Measurements from ENCODE around the gene YBEY. TPM values are rescaled to one million over a fixed set of nuclear protein-coding genes. Genes with fewer than 3 reads are reported as not detected.

Gene YBEY
- total RNA-seq, 1 donor from 2014 or later, result 11.3 TPM

DNA sequence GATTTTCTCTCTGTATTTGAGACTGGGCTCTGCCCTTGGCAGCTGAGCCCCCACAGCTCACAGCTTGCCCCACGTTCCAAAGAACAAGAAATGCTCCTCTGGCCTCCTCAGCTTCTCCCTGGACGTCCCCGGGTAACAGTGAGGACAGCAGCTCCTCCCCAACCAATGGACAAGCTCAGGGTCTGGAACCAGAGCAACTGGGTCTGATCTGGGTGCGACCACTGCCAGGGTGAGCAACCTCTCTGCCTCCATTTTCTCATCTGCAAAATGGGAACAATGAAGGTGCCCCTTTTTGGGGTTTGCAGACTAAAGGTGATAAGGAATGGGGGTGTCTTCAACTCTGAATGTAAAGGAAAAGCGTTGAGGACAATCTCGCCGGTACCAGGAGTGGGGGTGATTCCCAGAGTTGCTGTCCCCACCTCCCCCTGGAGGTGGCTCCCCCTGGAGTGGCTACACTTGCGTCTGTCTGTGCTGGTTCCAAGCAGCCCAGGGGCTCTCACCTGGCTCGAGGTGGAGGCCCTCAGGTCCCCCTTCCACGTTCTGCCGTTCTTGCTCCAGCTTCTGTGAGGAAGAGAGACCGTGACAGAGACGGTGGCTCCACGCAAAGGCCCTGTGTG, 30.7 kb downstream of the YBEY start:
- DNase-seq (ENCODE audit: extremely low spot score in 2 of 2), result no peak
- Histone ChIP-seq H3K27me3 (no peaks in the 10 kb centered on the region), H3K27ac (no peak overlapping the region), H3K36me3 (no peaks in the 10 kb centered on the region), H3K4me1 (peaks cover 2% of the 10 kb centered on the region), H3K9me3 (no peaks in the 10 kb centered on the region), H3K4me3 (no peak overlapping the region)
- TF ChIP-seq POLR2AphosphoS5 (IDR thresholded peaks at IDR 0.05; ENCODE audit: insufficient read depth in 1 of 2, low read depth in 1 of 2), result no peak
- intact Hi-C loops (cut with DNase I), result no loop called here

DNA sequence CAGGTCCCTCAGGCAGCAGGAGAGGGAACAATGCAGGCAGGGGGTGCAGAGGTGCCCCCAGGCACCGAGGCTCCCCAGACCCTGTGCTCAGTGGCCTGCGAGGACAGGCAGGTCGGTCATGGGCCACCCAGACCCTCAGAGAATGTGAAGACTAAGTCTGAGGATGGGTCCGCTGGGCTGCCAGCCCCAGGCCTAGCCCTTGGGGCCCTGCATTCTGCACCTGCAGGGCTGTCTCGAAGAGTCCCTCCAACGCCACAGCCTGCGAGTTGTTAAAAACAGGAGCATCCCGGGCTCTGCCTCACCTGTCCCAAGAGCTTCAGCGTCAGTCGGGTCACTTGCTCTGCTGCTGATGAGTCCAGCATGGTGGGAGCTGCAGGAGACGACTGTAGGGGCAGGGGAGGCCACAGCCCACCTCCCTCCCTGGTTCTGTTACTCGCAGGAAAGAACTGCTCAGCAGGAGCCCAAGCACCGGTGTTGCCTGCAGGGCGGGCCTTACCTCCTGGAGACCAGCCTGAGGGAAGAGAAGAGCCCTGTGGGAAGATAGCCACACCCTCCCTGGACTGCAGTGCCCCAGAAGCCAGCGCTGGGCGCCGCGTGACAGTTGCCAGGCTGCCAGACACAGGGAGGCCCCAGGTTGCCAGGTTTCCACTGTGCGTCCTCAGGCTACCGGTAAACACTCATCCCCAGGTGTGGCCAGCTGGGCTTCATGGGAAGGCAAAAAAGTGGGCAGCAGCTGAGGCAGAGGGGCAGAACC, 31.7 kb downstream of the YBEY start:
- Histone ChIP-seq H3K27ac (no peak overlapping the region), H3K4me1 (peaks cover 13% of the 10 kb centered on the region), H3K9me3 (no peaks in the 10 kb centered on the region), H3K27me3 (no peaks in the 10 kb centered on the region), H3K36me3 (no peaks in the 10 kb centered on the region), H3K4me3 (no peak overlapping the region)
- TF ChIP-seq, protein P1, sequence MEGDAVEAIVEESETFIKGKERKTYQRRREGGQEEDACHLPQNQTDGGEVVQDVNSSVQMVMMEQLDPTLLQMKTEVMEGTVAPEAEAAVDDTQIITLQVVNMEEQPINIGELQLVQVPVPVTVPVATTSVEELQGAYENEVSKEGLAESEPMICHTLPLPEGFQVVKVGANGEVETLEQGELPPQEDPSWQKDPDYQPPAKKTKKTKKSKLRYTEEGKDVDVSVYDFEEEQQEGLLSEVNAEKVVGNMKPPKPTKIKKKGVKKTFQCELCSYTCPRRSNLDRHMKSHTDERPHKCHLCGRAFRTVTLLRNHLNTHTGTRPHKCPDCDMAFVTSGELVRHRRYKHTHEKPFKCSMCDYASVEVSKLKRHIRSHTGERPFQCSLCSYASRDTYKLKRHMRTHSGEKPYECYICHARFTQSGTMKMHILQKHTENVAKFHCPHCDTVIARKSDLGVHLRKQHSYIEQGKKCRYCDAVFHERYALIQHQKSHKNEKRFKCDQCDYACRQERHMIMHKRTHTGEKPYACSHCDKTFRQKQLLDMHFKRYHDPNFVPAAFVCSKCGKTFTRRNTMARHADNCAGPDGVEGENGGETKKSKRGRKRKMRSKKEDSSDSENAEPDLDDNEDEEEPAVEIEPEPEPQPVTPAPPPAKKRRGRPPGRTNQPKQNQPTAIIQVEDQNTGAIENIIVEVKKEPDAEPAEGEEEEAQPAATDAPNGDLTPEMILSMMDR (IDR thresholded peaks at IDR 0.05), result no peak
- intact Hi-C loops (cut with DNase I), result no loop called here
- no peak for DNase-seq (ENCODE audit: extremely low spot score in 2 of 2)

DNA sequence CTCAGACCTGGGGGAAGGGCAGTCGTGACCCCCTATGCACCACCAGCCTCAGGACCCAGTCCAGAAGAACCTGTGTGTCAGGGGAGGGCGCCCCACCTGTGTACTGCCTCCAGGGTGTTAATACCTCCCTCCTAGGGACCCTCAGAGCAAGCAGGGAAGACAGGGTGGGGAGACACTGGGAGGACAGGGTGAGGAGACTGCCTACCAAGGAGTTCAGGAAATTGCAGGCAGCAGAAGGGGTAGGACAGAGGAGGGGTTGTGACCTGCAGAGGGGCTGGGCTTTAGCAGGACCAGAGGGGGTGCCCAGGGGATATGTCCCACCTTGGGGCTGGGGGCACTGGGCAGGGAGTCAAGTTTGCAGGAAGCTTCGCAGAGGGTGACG, 32.3 kb downstream of the YBEY start:
- Histone ChIP-seq H3K27me3 (no peaks in the 10 kb centered on the region), H3K4me1 (peaks cover 18% of the 10 kb centered on the region), H3K9me3 (no peaks in the 10 kb centered on the region), H3K36me3 (no peaks in the 10 kb centered on the region), H3K27ac (no peak overlapping the region), H3K4me3 (no peak overlapping the region)
- DNase-seq (ENCODE audit: extremely low spot score in 2 of 2), result no peak
- TF ChIP-seq, protein P1 (IDR thresholded peaks at IDR 0.05), result no peak
- TF ChIP-seq POLR2AphosphoS5 (IDR thresholded peaks at IDR 0.05; ENCODE audit: insufficient read depth in 1 of 2, low read depth in 1 of 2), result no peak
- no peak for TF ChIP-seq POLR2A (IDR thresholded peaks at IDR 0.05)
- intact Hi-C loops (cut with DNase I), result no loop called here

DNA sequence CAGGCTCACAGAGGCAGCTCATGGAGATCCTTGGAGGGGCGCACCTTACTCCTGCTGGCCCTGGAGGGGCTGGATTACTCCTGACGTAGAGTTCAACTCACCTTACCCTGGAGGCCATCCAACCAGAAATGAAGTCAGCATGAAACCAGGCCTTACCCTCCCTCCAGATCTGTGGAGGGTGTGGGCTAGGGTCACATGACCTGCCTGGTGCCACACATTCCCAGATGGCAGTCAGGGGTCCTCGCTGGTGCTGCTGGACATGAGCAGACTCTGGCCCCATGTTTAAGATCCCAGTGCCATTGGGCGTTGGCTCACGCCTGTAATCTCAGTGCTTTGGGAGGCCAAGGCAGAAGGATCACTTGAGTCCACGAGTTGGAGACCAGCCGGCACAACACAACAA, 33.0 kb downstream of the YBEY start:
- intact Hi-C loops (cut with DNase I), result no loop called here
- no peaks in the 10 kb centered on the region for H3K9me3 ChIP-seq
- no peak overlapping the region for H3K4me3 ChIP-seq
- H3K27me3 ChIP-seq, result no peaks in the 10 kb centered on the region
- no peak for DNase-seq (ENCODE audit: extremely low spot score in 2 of 2)
- TF ChIP-seq, protein P1 (IDR thresholded peaks at IDR 0.05), result no peak
- TF ChIP-seq POLR2A (IDR thresholded peaks at IDR 0.05), result no peak
- no peak for TF ChIP-seq POLR2AphosphoS5 (IDR thresholded peaks at IDR 0.05; ENCODE audit: insufficient read depth in 1 of 2, low read depth in 1 of 2)
- peaks cover 18% of the 10 kb centered on the region for H3K4me1 ChIP-seq
- no peak overlapping the region for H3K27ac ChIP-seq
- H3K36me3 ChIP-seq, result no peaks in the 10 kb centered on the region

DNA sequence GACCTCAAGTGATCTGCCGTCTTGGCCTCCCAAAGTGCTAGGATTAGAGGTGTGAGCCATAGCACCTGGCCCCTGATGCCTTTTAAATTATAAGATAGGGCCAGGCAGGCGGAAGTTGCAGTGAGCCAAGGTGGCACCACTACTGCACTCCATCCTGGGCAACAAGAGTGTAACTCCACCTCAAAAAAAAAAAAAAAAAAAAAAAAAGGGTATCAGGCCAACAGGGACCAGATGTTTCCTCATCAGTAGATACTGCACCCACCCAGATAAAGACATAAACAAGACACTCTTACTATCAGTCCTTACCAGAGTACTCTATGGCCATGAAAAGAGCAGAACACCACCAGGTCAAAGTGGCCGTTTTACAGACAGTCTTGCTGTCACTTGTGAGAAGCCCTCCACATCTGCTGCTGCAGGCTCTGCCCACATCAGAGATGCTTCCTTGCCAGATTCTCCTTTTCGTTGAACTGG, 34.2 kb downstream of the YBEY start:
- DNase-seq (ENCODE audit: extremely low spot score in 2 of 2), result no peak
- Histone ChIP-seq H3K36me3 (no peaks in the 10 kb centered on the region), H3K27ac (no peak overlapping the region), H3K4me1 (peaks cover 24% of the 10 kb centered on the region), H3K9me3 (no peaks in the 10 kb centered on the region), H3K4me3 (no peak overlapping the region), H3K27me3 (no peaks in the 10 kb centered on the region)
- TF ChIP-seq, protein P1 (IDR thresholded peaks at IDR 0.05), result no peak
- no peak for TF ChIP-seq POLR2A (IDR thresholded peaks at IDR 0.05)
- no peak for TF ChIP-seq POLR2AphosphoS5 (IDR thresholded peaks at IDR 0.05; ENCODE audit: insufficient read depth in 1 of 2, low read depth in 1 of 2)
- intact Hi-C loops (cut with DNase I), result loop anchor here (10.0 kb wide), 1 partner anchor 346 kb away; no protein-coding TSS in a partner anchor

Data from vagina (tissue), 2 donors.